Panc1 (cell line): Measurements from ENCODE around the gene EXOSC3.

ENCODE experiments used
- CTCF ChIP-seq: fragments of 450-650 bp; IDR thresholded peaks from 2 replicates; pipeline ENCODE4 v1.5.1; 2017; ENCODE audit warnings: mild to moderate bottlenecking
- POLR2AphosphoS5 ChIP-seq: IDR thresholded peaks from 2 replicates; pipeline ENCODE4 v1.6.1; 2012; ENCODE audit warnings: mild to moderate bottlenecking, low read depth, low read length, moderate library complexity
- SIN3A ChIP-seq: IDR thresholded peaks from 2 replicates; pipeline ENCODE4 v1.6.1; 2012; ENCODE audit warnings: low read depth, mild to moderate bottlenecking, low read length, moderate library complexity, borderline replicate concordance; ENCODE audit not compliant: insufficient read depth

GRCh38 chr9:37790096-37790495 lies 5.2 kb upstream of the EXOSC3 start:
- no peak for TF ChIP-seq POLR2AphosphoS5
- no peak for TF ChIP-seq CTCF
- no peak for TF ChIP-seq SIN3A
